Mononuclear cell (primary cell): ENCODE measurements around the gene GPR148. TPM values are rescaled to one million over a fixed set of nuclear protein-coding genes. Genes with fewer than 3 reads are reported as not detected.

Experiments used
- total RNA-seq: library from RNA; depleted of rRNA; stranded (reverse); fragments of >200 nt; gene quantifications from one replicate; pipeline ENCODE4 v1.2.3, GENCODE V29; 2012

GPR148 gene
- total RNA-seq, 1 donor: not detected

Other genes with a start within 250 kb of the GPR148 start
- under 0.01 TPM for gene POTEI, start 219.7 kb upstream of the GPR148 start, total RNA-seq
- not detected for gene CFC1B, start 207.8 kb upstream of the GPR148 start, total RNA-seq
- not detected for gene CFC1, start 129.5 kb upstream of the GPR148 start, total RNA-seq
- gene POTEJ, start 117.6 kb upstream of the GPR148 start, total RNA-seq: not detected
- gene AMER3, start 26.5 kb downstream of the GPR148 start, total RNA-seq: not detected
- gene ARHGEF4, start 107.8 kb downstream of the GPR148 start, total RNA-seq: 1.5 TPM